GM23248 (cell line): ENCODE results near the gene NEUROG1. TPM values are rescaled to one million over a fixed set of nuclear protein-coding genes. Genes with fewer than 3 reads are reported as not detected.

ENCODE experiments used
- DNase-seq: peaks from one replicate; pipeline ENCODE4 v3.0.0-alpha.2; 2015
- H2AFZ ChIP-seq: fragments of 200-600 bp; sonication (generic); 2 replicates; pipeline ENCODE4 v1.6.1; 2016; ENCODE audit warnings: antibody characterized with exemption
- H3F3A ChIP-seq: fragments of 200-600 bp; sonication (generic); 2 replicates; pipeline ENCODE4 v1.6.1; 2016; ENCODE audit warnings: mild to moderate bottlenecking, antibody characterized with exemption, mixed run types; ENCODE audit not compliant: insufficient read depth
- H3K27ac ChIP-seq: fragments of 200-600 bp; sonication (generic); 2 replicates; pipeline ENCODE4 v1.5.1; 2016; ENCODE audit warnings: mild to moderate bottlenecking
- H3K27me3 ChIP-seq: fragments of 200-600 bp; sonication (generic); replicated peaks from 2 replicates; pipeline ENCODE4 v1.6.1; 2016; ENCODE audit warnings: mild to moderate bottlenecking; ENCODE audit not compliant: insufficient read depth
- H3K36me3 ChIP-seq: fragments of 200-600 bp; sonication (generic); 2 replicates; pipeline ENCODE4 v1.6.1; 2016; ENCODE audit warnings: low read depth, mild to moderate bottlenecking
- H3K4me1 ChIP-seq: fragments of 200-600 bp; sonication (generic); 2 replicates; pipeline ENCODE4 v1.6.1; 2016; ENCODE audit warnings: mild to moderate bottlenecking; ENCODE audit not compliant: insufficient read depth
- H3K4me2 ChIP-seq: fragments of 200-600 bp; sonication (generic); one replicate; pipeline ENCODE4 v1.6.1; 2016; ENCODE audit warnings: mild to moderate bottlenecking; ENCODE audit not compliant: unreplicated experiment
- H3K4me3 ChIP-seq: fragments of 200-600 bp; sonication (generic); 2 replicates; pipeline ENCODE4 v1.5.1; 2016; ENCODE audit warnings: mild to moderate bottlenecking
- H3K79me2 ChIP-seq: fragments of 200-600 bp; sonication (generic); 2 replicates; pipeline ENCODE4 v1.6.1; 2016; ENCODE audit warnings: mild to moderate bottlenecking; ENCODE audit not compliant: insufficient read depth
- H3K9ac ChIP-seq: fragments of 200-600 bp; sonication (generic); 2 replicates; pipeline ENCODE4 v1.6.1; 2016; ENCODE audit warnings: mild to moderate bottlenecking
- H3K9me2 ChIP-seq: fragments of 200-600 bp; sonication (generic); 2 replicates; pipeline ENCODE4 v1.6.1; 2016; ENCODE audit warnings: mixed run types, mild to moderate bottlenecking, moderate library complexity; ENCODE audit not compliant: insufficient read depth
- H3K9me3 ChIP-seq: fragments of 200-600 bp; sonication (generic); one replicate; pipeline ENCODE4 v1.6.1; 2017; ENCODE audit warnings: low read depth
- H4K20me1 ChIP-seq: fragments of 200-600 bp; sonication (generic); 2 replicates; pipeline ENCODE4 v1.6.0; 2016; ENCODE audit not compliant: insufficient read depth
- EZH2 ChIP-seq: fragments of 200-600 bp; sonication (generic); IDR thresholded peaks from 2 replicates; pipeline ENCODE4 v1.6.1; 2018; ENCODE audit warnings: antibody characterized with exemption, mild to moderate bottlenecking; ENCODE audit not compliant: insufficient read depth, poor library complexity, severe bottlenecking
- EZH2phosphoT487 ChIP-seq: fragments of 200-600 bp; sonication (generic); IDR thresholded peaks from 2 replicates; pipeline ENCODE4 v1.6.1; 2018; ENCODE audit warnings: antibody characterized with exemption, moderate library complexity, mild to moderate bottlenecking, low read depth; ENCODE audit not compliant: insufficient read depth
- WGBS, 2 experiments: methylation state at CpG; one replicate each; pipeline ENCODE4 v1.1.6; 2015 to 2017; ENCODE audit warnings: low lambda C conversion rate in 2 of 2, low coverage in 1 of 2; ENCODE audit errors: missing lambda C conversion rate in 2 of 2; 5-methylcytosine and 5-hydroxymethylcytosine counted together
- in situ Hi-C: fragments of 300-500 bp; cut with MboI; formaldehyde crosslinking; loops from 2 replicates; pipeline ENCODE4 v1.15.0; 2020
- polyA plus RNA-seq: library from polyadenylated mRNA; unstranded; fragments of >200 nt; fragmentation: Nextera tagmentation; extraction: Ambion mirVana; gene quantifications from 2 replicates; pipeline ENCODE4 v1.2.1, GENCODE V29; 2016
- total RNA-seq: library from RNA; depleted of rRNA; stranded (reverse); fragments of >200 nt; shearing (Covaris generic); gene quantifications from 2 replicates; pipeline ENCODE4 v1.2.3, GENCODE V29; 2014

The NEUROG1 gene
- total and polyA plus RNA-seq, 2 experiments from 2014 or later: not detected

GRCh38 chr5:135503871-135504270 is 31.9 kb downstream of the NEUROG1 start:
- TF ChIP-seq EZH2: no peak
- TF ChIP-seq EZH2phosphoT487: no peak
- Histone ChIP-seq H3K4me3 (no peak overlapping the region), H3K79me2 (no peaks in the 10 kb centered on the region), H2AFZ (no peak overlapping the region), H3K36me3 (no peaks in the 10 kb centered on the region), H3K4me2 (no peak overlapping the region), H3K27ac (no peak overlapping the region), H3K4me1 (peaks cover 3% of the 10 kb centered on the region; the same call in 1 of the 2 replicates), H3F3A (no peaks in the 10 kb centered on the region), H3K9ac (no peak overlapping the region), H4K20me1 (no peaks in the 10 kb centered on the region), H3K9me2 (no peaks in the 10 kb centered on the region), H3K9me3 (no peaks in the 10 kb centered on the region), H3K27me3 (peaks cover 35% of the 10 kb centered on the region)
- WGBS, 2 experiments: 54 to 60% methylated on average over 4 of the region's 4 CpGs
- no peak for DNase-seq
- in situ Hi-C loops: no loop called here

GRCh38 chr5:135502836-135503520 is 32.8 kb downstream of the NEUROG1 start:
- H3K4me3 ChIP-seq: no peak overlapping the region
- H3F3A ChIP-seq: no peaks in the 10 kb centered on the region
- no peak overlapping the region for H3K4me2 ChIP-seq
- in situ Hi-C loops: no loop called here
- no peak for TF ChIP-seq EZH2
- H3K36me3 ChIP-seq: no peaks in the 10 kb centered on the region
- peaks cover 26% of the 10 kb centered on the region for H3K27me3 ChIP-seq
- H3K9me2 ChIP-seq: no peaks in the 10 kb centered on the region
- peaks cover 3% of the 10 kb centered on the region; the same call in 1 of the 2 replicates for H3K4me1 ChIP-seq
- no peak for DNase-seq
- no peaks in the 10 kb centered on the region for H3K79me2 ChIP-seq
- no peak overlapping the region for H3K9ac ChIP-seq
- no peaks in the 10 kb centered on the region for H3K9me3 ChIP-seq
- no peak overlapping the region for H3K27ac ChIP-seq
- H2AFZ ChIP-seq: no peak overlapping the region
- WGBS, 2 experiments: 59 to 61% methylated on average over 8 of the region's 8 CpGs
- no peaks in the 10 kb centered on the region for H4K20me1 ChIP-seq

DNA sequence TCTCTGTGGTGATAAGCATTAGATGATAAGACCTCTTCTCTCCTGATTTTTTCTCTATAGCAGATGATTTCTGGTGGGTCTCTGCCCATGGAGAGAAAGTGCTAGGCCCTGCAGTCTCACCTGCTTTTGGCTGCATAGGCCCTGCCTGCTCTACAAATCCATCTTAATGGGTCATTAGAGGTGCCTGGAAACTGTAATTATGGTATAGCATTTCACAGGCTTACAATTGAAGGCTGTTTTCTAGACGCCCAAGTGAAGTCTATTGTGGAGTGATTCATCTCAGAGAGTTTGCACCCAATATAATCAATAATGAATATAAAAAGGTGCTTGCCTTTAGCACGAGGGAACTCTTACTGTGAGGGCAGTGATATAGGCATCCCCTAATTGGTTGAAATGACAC is 33.8 kb downstream of the NEUROG1 start:
- H2AFZ ChIP-seq: no peak overlapping the region
- H3K4me2 ChIP-seq: no peak overlapping the region
- H3K4me3 ChIP-seq: no peak overlapping the region
- no peaks in the 10 kb centered on the region for H3K79me2 ChIP-seq
- no peaks in the 10 kb centered on the region for H3K36me3 ChIP-seq
- peaks cover 23% of the 10 kb centered on the region for H3K27me3 ChIP-seq
- H4K20me1 ChIP-seq: no peaks in the 10 kb centered on the region
- no peak overlapping the region for H3K27ac ChIP-seq
- DNase-seq: no peak
- WGBS, 2 experiments: 46 to 47% methylated on average over 2 of the region's 2 CpGs
- H3K9me2 ChIP-seq: no peaks in the 10 kb centered on the region
- no peak overlapping the region for H3K9ac ChIP-seq
- H3F3A ChIP-seq: no peaks in the 10 kb centered on the region
- peaks cover 3% of the 10 kb centered on the region; the same call in 1 of the 2 replicates for H3K4me1 ChIP-seq
- TF ChIP-seq EZH2phosphoT487 (no peak), EZH2 (no peak)
- in situ Hi-C loops: no loop called here
- no peaks in the 10 kb centered on the region for H3K9me3 ChIP-seq

DNA sequence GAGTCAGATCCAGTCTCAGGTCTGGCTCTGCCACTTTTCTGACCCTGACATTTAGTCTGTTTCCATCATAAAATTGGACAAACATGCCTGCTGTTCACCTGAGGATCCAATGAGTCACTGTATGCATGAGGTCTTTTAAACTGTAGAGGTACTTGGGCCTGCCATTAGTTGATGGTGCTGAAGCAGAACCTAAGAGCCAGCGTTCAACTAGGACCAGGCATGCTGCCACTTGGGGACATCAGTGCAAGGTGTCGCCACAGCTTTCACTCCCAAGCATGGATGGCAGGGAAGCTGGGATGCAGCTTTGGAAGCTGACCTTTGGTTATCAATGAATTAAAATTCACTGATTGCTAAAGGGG is 37.1 kb downstream of the NEUROG1 start:
- no peak for DNase-seq
- WGBS, 2 experiments: 48 to 50% methylated on average over 2 of the region's 2 CpGs
- peaks cover 13% of the 10 kb centered on the region for H3K27me3 ChIP-seq
- peaks cover 13% of the 10 kb centered on the region for H3K4me1 ChIP-seq
- no peaks in the 10 kb centered on the region for H3K9me3 ChIP-seq
- no peak overlapping the region for H3K27ac ChIP-seq
- in situ Hi-C loops: no loop called here
- TF ChIP-seq EZH2phosphoT487: no peak
- no peak for TF ChIP-seq EZH2
- no peak overlapping the region for H3K4me2 ChIP-seq
- H2AFZ ChIP-seq: no peak overlapping the region
- no peaks in the 10 kb centered on the region for H3K79me2 ChIP-seq
- no peaks in the 10 kb centered on the region for H3K9me2 ChIP-seq
- no peaks in the 10 kb centered on the region for H4K20me1 ChIP-seq
- H3K4me3 ChIP-seq: no peak overlapping the region
- no peak overlapping the region for H3K9ac ChIP-seq
- H3K36me3 ChIP-seq: no peaks in the 10 kb centered on the region
- H3F3A ChIP-seq: peaks cover 16% of the 10 kb centered on the region
